HEK293 (cell line): ENCODE data around the gene FHIT.

Experiments
- CTCF ChIA-PET: fragments of 350-600 bp; formaldehyde crosslinking; extraction: SDS; loops from one replicate; lab custom pipeline; 2021; ENCODE audit warnings: antibody characterized with exemption; lab: Yijun Ruan, JAX
- POLR2A ChIA-PET: fragments of 300-600 bp; formaldehyde crosslinking; extraction: SDS; loops from one replicate; lab custom pipeline; 2020; ENCODE audit warnings: antibody characterized with exemption, inconsistent platforms; lab: Yijun Ruan, JAX
- H3K27ac ChIP-seq: fragments of 200-500 bp; sonication (Bioruptor generic); 2 replicates; pipeline ENCODE4 v1.5.1; 2014; ENCODE audit warnings: low read depth, low read length, control low read depth, inconsistent platforms; ENCODE audit errors: extremely low read depth
- H3K36me3 ChIP-seq, 2 experiments: fragments of 200-500 bp in 1 of 2; sonication (Bioruptor generic) in 1 of 2; 1 replicate in 1 of 2; 2 replicates in 1 of 2; pipeline ENCODE4 v1.5.1; 2014 to 2017; ENCODE audit warnings: inconsistent platforms in 2 of 2, low read length in 2 of 2; ENCODE audit not compliant: control insufficient read depth in 2 of 2, insufficient read depth in 1 of 2
- H3K4me1 ChIP-seq: fragments of 200-500 bp; sonication (Bioruptor generic); 2 replicates; pipeline ENCODE4 v1.5.1; 2014; ENCODE audit warnings: mild to moderate bottlenecking, low read length, inconsistent platforms; ENCODE audit not compliant: control insufficient read depth, insufficient read depth
- H3K4me3 ChIP-seq: 2 replicates; pipeline ENCODE4 v1.5.1; 2011; ENCODE audit warnings: low read depth, mild to moderate bottlenecking, control low read depth, low read length, moderate library complexity
- H3K9me3 ChIP-seq: fragments of 200-500 bp; sonication (Bioruptor generic); 2 replicates; pipeline ENCODE4 v1.5.1; 2014; ENCODE audit warnings: low read depth, low read length, inconsistent platforms; ENCODE audit not compliant: control insufficient read depth, insufficient read depth
- GLIS1 ChIP-seq: fragments of 450-650 bp; formaldehyde crosslinking; IDR thresholded peaks from 2 replicates; pipeline ENCODE4 v1.5.1; 2016; ENCODE audit warnings: missing biosample characterization, missing genetic modification characterization
- HOXA7 ChIP-seq: sonication (generic); formaldehyde crosslinking; IDR thresholded peaks from 2 replicates; pipeline ENCODE4 v1.8.1; 2022; ENCODE audit warnings: missing genetic modification reagents, borderline replicate concordance
- HOXD13 ChIP-seq: sonication (generic); formaldehyde crosslinking; IDR thresholded peaks from 2 replicates; pipeline ENCODE4 v1.8.0; 2022; ENCODE audit warnings: missing genetic modification reagents, borderline replicate concordance
- KLF1 ChIP-seq: fragments of 450-650 bp; formaldehyde crosslinking; IDR thresholded peaks from 2 replicates; pipeline ENCODE4 v1.5.1; 2016; ENCODE audit warnings: missing biosample characterization, missing genetic modification characterization
- KLF9 ChIP-seq: fragments of 450-650 bp; formaldehyde crosslinking; IDR thresholded peaks from 2 replicates; pipeline ENCODE4 v1.5.1; 2016; ENCODE audit warnings: missing biosample characterization, missing genetic modification characterization, low read depth
- MEIS1 ChIP-seq: sonication (generic); formaldehyde crosslinking; IDR thresholded peaks from 2 replicates; pipeline ENCODE4 v1.8.1; 2022; ENCODE audit warnings: missing genetic modification reagents, mild to moderate bottlenecking, borderline replicate concordance
- MYNN ChIP-seq: fragments of 450-650 bp; formaldehyde crosslinking; IDR thresholded peaks from 2 replicates; pipeline ENCODE4 v1.5.1; 2016; ENCODE audit warnings: missing biosample characterization, missing genetic modification characterization, borderline replicate concordance
- PRDM1 ChIP-seq: fragments of 450-650 bp; formaldehyde crosslinking; IDR thresholded peaks from 2 replicates; pipeline ENCODE4; 2016; ENCODE audit warnings: missing biosample characterization, missing genetic modification characterization
- TCF7L2 ChIP-seq: IDR thresholded peaks from 2 replicates; pipeline ENCODE4 v1.6.1; 2011; ENCODE audit warnings: low read depth, mild to moderate bottlenecking, inconsistent platforms, low read length, moderate library complexity, borderline replicate concordance
- ZBTB1 ChIP-seq: fragments of 450-650 bp; formaldehyde crosslinking; IDR thresholded peaks from 2 replicates; pipeline ENCODE4 v1.5.1; 2016; ENCODE audit warnings: missing biosample characterization, missing genetic modification characterization
- ZEB2 ChIP-seq: fragments of 450-650 bp; formaldehyde crosslinking; IDR thresholded peaks from 2 replicates; pipeline ENCODE4 v1.5.1; 2016; ENCODE audit warnings: missing biosample characterization, missing genetic modification characterization
- ZFP37 ChIP-seq: fragments of 450-650 bp; formaldehyde crosslinking; IDR thresholded peaks from 2 replicates; pipeline ENCODE4 v1.5.1; 2016; ENCODE audit warnings: missing biosample characterization, missing genetic modification characterization
- ZNF138 ChIP-seq: fragments of 450-650 bp; formaldehyde crosslinking; IDR thresholded peaks from 2 replicates; pipeline ENCODE4 v1.5.1; 2016; ENCODE audit warnings: missing biosample characterization, missing genetic modification characterization, borderline replicate concordance
- ZNF184 ChIP-seq: fragments of 450-650 bp; IDR thresholded peaks from 2 replicates; pipeline ENCODE4 v1.5.1; 2018; ENCODE audit warnings: missing biosample characterization, mild to moderate bottlenecking, missing genetic modification characterization
- ZNF302 ChIP-seq: fragments of 450-650 bp; formaldehyde crosslinking; IDR thresholded peaks from 2 replicates; pipeline ENCODE4 v1.5.1; 2016; ENCODE audit warnings: missing biosample characterization, missing genetic modification characterization, low read depth
- ZNF366 ChIP-seq: fragments of 450-650 bp; formaldehyde crosslinking; conservative IDR thresholded peaks from 2 replicates; pipeline ENCODE4 v1.5.1; 2016; ENCODE audit warnings: missing biosample characterization, missing genetic modification characterization
- ZNF404 ChIP-seq: fragments of 450-650 bp; formaldehyde crosslinking; IDR thresholded peaks from 2 replicates; pipeline ENCODE4 v1.5.1; 2017; ENCODE audit warnings: missing biosample characterization, missing genetic modification characterization
- ZNF510 ChIP-seq: fragments of 450-650 bp; formaldehyde crosslinking; IDR thresholded peaks from 2 replicates; pipeline ENCODE4 v1.5.1; 2018; ENCODE audit warnings: mild to moderate bottlenecking, missing genetic modification characterization, missing biosample characterization; ENCODE audit not compliant: insufficient replicate concordance
- ZNF521 ChIP-seq: fragments of 450-650 bp; formaldehyde crosslinking; IDR thresholded peaks from 2 replicates; pipeline ENCODE4 v1.5.1; 2017; ENCODE audit warnings: missing biosample characterization, mild to moderate bottlenecking, missing genetic modification characterization
- ZNF530 ChIP-seq: fragments of 450-650 bp; formaldehyde crosslinking; IDR thresholded peaks from 2 replicates; pipeline ENCODE4 v1.5.1; 2016; ENCODE audit warnings: low read depth, missing biosample characterization, missing genetic modification characterization
- ZNF555 ChIP-seq: fragments of 450-650 bp; formaldehyde crosslinking; conservative IDR thresholded peaks from 2 replicates; pipeline ENCODE4 v1.5.1; 2017; ENCODE audit warnings: missing biosample characterization, mild to moderate bottlenecking, missing genetic modification characterization, inconsistent platforms
- ZNF600 ChIP-seq: fragments of 450-650 bp; formaldehyde crosslinking; IDR thresholded peaks from 2 replicates; pipeline ENCODE4 v1.5.1; 2016; ENCODE audit warnings: missing biosample characterization, missing genetic modification characterization
- ZNF623 ChIP-seq: fragments of 450-650 bp; formaldehyde crosslinking; IDR thresholded peaks from 2 replicates; pipeline ENCODE4 v1.5.1; 2016; ENCODE audit warnings: missing biosample characterization, missing genetic modification characterization
- ZNF629 ChIP-seq: fragments of 450-650 bp; formaldehyde crosslinking; IDR thresholded peaks from 2 replicates; pipeline ENCODE4 v1.5.1; 2017; ENCODE audit warnings: missing biosample characterization, missing genetic modification characterization
- ZNF707 ChIP-seq: fragments of 450-650 bp; formaldehyde crosslinking; IDR thresholded peaks from 2 replicates; pipeline ENCODE4 v1.5.1; 2016; ENCODE audit warnings: missing biosample characterization, missing genetic modification characterization
- ZNF777 ChIP-seq: fragments of 450-650 bp; formaldehyde crosslinking; IDR thresholded peaks from 2 replicates; pipeline ENCODE4 v1.5.1; 2017; ENCODE audit warnings: missing biosample characterization, missing genetic modification characterization, borderline replicate concordance
- TF ChIP-seq, protein P1 (sequence below): fragments of 450-650 bp; formaldehyde crosslinking; IDR thresholded peaks from 2 replicates; pipeline ENCODE4 v1.5.1; 2016; ENCODE audit warnings: missing biosample characterization, missing genetic modification characterization
- TF ChIP-seq, protein P2 (sequence below): fragments of 450-650 bp; formaldehyde crosslinking; IDR thresholded peaks from 2 replicates; pipeline ENCODE4 v1.5.1; 2016; ENCODE audit warnings: missing biosample characterization, missing genetic modification characterization
- TF ChIP-seq, protein P3 (sequence below): fragments of 450-650 bp; formaldehyde crosslinking; IDR thresholded peaks from 2 replicates; pipeline ENCODE4 v1.5.1; 2016; ENCODE audit warnings: missing biosample characterization, missing genetic modification characterization
- TF ChIP-seq, protein P4 (sequence below): fragments of 450-650 bp; formaldehyde crosslinking; IDR thresholded peaks from 2 replicates; pipeline ENCODE4 v1.5.1; 2016; ENCODE audit warnings: missing biosample characterization, missing genetic modification characterization, borderline replicate concordance

FHIT gene

DNA sequence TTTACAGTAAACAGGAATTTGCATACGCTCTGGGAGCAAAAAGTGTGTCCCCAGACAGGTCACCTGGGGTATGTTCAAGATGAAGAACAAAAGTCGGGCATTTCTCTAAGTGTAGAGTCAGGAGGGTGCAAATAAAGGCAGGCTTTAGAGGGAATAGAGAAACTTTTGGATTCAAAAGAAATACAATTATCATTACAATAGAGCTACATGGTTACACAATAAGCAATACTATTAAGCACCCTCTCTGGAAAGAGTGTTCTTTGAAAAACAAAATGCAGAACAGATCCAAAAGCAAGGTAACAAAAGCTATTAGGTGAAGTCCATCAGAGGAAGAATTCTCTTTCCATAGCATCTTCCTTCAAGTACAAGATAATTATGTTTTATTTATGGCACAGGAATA lies 679.7 kb downstream of the FHIT start:
- Histone ChIP-seq H3K27ac (no peak overlapping the region), H3K36me3 (no peaks in the 10 kb centered on the region), H3K4me3 (no peak overlapping the region), H3K9me3 (no peaks in the 10 kb centered on the region), H3K4me1 (no peaks in the 10 kb centered on the region)
- POLR2A ChIA-PET: no interaction called here
- CTCF ChIA-PET: no interaction called here
- no peak for TF ChIP-seq PRDM1 (tag by site-specific recombination)
- no peak for TF ChIP-seq MEIS1 (CRISPR knock-in tag)
- TF ChIP-seq ZNF302: no peak
- no peak for TF ChIP-seq KLF1
- TF ChIP-seq, protein P1, sequence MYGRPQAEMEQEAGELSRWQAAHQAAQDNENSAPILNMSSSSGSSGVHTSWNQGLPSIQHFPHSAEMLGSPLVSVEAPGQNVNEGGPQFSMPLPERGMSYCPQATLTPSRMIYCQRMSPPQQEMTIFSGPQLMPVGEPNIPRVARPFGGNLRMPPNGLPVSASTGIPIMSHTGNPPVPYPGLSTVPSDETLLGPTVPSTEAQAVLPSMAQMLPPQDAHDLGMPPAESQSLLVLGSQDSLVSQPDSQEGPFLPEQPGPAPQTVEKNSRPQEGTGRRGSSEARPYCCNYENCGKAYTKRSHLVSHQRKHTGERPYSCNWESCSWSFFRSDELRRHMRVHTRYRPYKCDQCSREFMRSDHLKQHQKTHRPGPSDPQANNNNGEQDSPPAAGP (tag by site-specific recombination): no peak
- no peak for TF ChIP-seq ZNF366
- no peak for TF ChIP-seq ZBTB1 (tag by site-specific recombination)
- no peak for TF ChIP-seq ZNF510
- no peak for TF ChIP-seq ZNF629 (tag by site-specific recombination)
- no peak for TF ChIP-seq TCF7L2
- no peak for TF ChIP-seq ZNF521 (tag by site-specific recombination)
- TF ChIP-seq ZNF404 (tag by site-specific recombination): no peak
- TF ChIP-seq ZNF555 (tag by site-specific recombination): no peak
- no peak for TF ChIP-seq ZNF707
- no peak for TF ChIP-seq ZNF530 (tag by site-specific recombination)
- no peak for TF ChIP-seq ZNF138
- TF ChIP-seq, protein P2, sequence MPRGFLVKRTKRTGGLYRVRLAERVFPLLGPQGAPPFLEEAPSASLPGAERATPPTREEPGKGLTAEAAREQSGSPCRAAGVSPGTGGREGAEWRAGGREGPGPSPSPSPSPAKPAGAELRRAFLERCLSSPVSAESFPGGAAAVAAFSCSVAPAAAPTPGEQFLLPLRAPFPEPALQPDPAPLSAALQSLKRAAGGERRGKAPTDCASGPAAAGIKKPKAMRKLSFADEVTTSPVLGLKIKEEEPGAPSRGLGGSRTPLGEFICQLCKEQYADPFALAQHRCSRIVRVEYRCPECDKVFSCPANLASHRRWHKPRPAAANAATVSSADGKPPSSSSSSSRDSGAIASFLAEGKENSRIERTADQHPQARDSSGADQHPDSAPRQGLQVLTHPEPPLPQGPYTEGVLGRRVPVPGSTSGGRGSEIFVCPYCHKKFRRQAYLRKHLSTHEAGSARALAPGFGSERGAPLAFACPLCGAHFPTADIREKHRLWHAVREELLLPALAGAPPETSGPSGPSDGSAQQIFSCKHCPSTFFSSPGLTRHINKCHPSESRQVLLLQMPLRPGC (tag by site-specific recombination): no peak
- TF ChIP-seq HOXA7 (CRISPR knock-in tag): no peak
- no peak for TF ChIP-seq ZEB2 (tag by site-specific recombination)

DNA sequence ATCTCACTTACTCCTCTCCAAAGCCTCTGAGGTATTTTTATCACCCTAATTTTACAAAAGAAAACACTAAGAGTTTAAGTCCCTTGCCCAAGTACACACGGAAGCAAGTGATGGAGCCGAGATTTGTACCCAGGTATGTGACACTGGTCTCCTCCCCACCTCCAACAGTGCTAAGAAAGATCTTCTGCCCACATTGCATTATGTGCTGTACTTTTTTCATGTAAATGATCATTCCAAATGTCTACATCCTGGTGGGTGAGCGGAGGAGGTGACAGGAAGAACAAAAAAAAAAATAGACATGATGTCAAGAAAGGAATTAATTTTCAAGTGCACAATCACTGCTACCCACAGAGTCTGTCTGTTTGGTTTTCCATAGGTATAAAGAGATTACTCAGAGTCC lies 694.1 kb downstream of the FHIT start:
- H3K36me3 ChIP-seq: no peaks in the 10 kb centered on the region
- no peak overlapping the region for H3K4me3 ChIP-seq
- ChIA-PET POLR2A (no interaction called here), CTCF (interaction anchor here (0.6 kb wide), 1 partner anchor 1640 kb away, joined by 3 read pairs; no protein-coding TSS in a partner anchor)
- H3K9me3 ChIP-seq: no peaks in the 10 kb centered on the region
- no peaks in the 10 kb centered on the region for H3K4me1 ChIP-seq
- TF ChIP-seq ZNF600 (tag by site-specific recombination) (no peak), HOXD13 (CRISPR knock-in tag) (no peak), ZNF623 (tag by site-specific recombination) (no peak), GLIS1 (tag by site-specific recombination) (no peak), ZNF777 (tag by site-specific recombination) (no peak), ZNF184 (tag by site-specific recombination) (no peak), MYNN (tag by site-specific recombination) (no peak), ZFP37 (no peak), KLF9 (no peak)
- TF ChIP-seq, protein P3, sequence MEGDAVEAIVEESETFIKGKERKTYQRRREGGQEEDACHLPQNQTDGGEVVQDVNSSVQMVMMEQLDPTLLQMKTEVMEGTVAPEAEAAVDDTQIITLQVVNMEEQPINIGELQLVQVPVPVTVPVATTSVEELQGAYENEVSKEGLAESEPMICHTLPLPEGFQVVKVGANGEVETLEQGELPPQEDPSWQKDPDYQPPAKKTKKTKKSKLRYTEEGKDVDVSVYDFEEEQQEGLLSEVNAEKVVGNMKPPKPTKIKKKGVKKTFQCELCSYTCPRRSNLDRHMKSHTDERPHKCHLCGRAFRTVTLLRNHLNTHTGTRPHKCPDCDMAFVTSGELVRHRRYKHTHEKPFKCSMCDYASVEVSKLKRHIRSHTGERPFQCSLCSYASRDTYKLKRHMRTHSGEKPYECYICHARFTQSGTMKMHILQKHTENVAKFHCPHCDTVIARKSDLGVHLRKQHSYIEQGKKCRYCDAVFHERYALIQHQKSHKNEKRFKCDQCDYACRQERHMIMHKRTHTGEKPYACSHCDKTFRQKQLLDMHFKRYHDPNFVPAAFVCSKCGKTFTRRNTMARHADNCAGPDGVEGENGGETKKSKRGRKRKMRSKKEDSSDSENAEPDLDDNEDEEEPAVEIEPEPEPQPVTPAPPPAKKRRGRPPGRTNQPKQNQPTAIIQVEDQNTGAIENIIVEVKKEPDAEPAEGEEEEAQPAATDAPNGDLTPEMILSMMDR (tag by site-specific recombination): no peak
- TF ChIP-seq, protein P4, sequence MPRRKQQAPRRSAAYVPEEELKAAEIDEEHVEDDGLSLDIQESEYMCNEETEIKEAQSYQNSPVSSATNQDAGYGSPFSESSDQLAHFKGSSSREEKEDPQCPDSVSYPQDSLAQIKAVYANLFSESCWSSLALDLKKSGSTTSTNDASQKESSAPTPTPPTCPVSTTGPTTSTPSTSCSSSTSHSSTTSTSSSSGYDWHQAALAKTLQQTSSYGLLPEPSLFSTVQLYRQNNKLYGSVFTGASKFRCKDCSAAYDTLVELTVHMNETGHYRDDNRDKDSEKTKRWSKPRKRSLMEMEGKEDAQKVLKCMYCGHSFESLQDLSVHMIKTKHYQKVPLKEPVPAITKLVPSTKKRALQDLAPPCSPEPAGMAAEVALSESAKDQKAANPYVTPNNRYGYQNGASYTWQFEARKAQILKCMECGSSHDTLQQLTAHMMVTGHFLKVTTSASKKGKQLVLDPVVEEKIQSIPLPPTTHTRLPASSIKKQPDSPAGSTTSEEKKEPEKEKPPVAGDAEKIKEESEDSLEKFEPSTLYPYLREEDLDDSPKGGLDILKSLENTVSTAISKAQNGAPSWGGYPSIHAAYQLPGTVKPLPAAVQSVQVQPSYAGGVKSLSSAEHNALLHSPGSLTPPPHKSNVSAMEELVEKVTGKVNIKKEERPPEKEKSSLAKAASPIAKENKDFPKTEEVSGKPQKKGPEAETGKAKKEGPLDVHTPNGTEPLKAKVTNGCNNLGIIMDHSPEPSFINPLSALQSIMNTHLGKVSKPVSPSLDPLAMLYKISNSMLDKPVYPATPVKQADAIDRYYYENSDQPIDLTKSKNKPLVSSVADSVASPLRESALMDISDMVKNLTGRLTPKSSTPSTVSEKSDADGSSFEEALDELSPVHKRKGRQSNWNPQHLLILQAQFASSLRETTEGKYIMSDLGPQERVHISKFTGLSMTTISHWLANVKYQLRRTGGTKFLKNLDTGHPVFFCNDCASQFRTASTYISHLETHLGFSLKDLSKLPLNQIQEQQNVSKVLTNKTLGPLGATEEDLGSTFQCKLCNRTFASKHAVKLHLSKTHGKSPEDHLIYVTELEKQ (tag by site-specific recombination): no peak
- TF ChIP-seq, all 188 proteins: peak for 0
- no peak overlapping the region for H3K27ac ChIP-seq
